Endodermal cell (in vitro differentiated cells): ENCODE measurements around the gene ENDOG. TPM values are rescaled to one million over a fixed set of nuclear protein-coding genes. Genes with fewer than 3 reads are reported as not detected.

Experiments
- DNase-seq: peaks from one replicate; pipeline ENCODE4 v3.0.0-alpha.2; 2017
- H3K27ac ChIP-seq: 2 replicates; pipeline ENCODE4 v1.5.1; 2013; ENCODE audit warnings: mild to moderate bottlenecking, low read depth, low read length, moderate library complexity
- H3K27me3 ChIP-seq: 2 replicates; pipeline ENCODE4 v1.6.1; 2013; ENCODE audit warnings: mild to moderate bottlenecking, low read length, moderate library complexity; ENCODE audit not compliant: insufficient read depth, control insufficient read depth, poor library complexity, severe bottlenecking
- H3K36me3 ChIP-seq: 2 replicates; pipeline ENCODE4 v1.7.0; 2013; ENCODE audit warnings: mild to moderate bottlenecking, low read length, moderate library complexity; ENCODE audit not compliant: control insufficient read depth, insufficient read depth
- H3K4me1 ChIP-seq: one replicate; pipeline ENCODE4 v1.7.0; 2013; ENCODE audit warnings: low read length; ENCODE audit not compliant: control insufficient read depth, insufficient read depth
- H3K4me3 ChIP-seq: 2 replicates; pipeline ENCODE4 v1.5.1; 2013; ENCODE audit warnings: mild to moderate bottlenecking, low read length, moderate library complexity
- H3K9ac ChIP-seq: 2 replicates; pipeline ENCODE4 v1.6.1; 2013; ENCODE audit warnings: mild to moderate bottlenecking, low read length, moderate library complexity; ENCODE audit not compliant: poor library complexity, severe bottlenecking; ENCODE audit errors: extremely low read depth
- H3K9me3 ChIP-seq: 2 replicates; pipeline ENCODE4 v1.6.1; 2013; ENCODE audit warnings: mild to moderate bottlenecking, low read length, moderate library complexity; ENCODE audit not compliant: control insufficient read depth
- H3K27ac Mint-ChIP-seq: 2 replicates; pipeline ENCODE4 v1.8.0; 2020; ENCODE audit warnings: mixed read lengths
- H3K27me3 Mint-ChIP-seq: 2 replicates; pipeline ENCODE4 v1.8.0; 2021; ENCODE audit warnings: mild to moderate bottlenecking, mixed read lengths; ENCODE audit not compliant: insufficient read depth
- H3K36me3 Mint-ChIP-seq: 2 replicates; pipeline ENCODE4 v1.8.0; 2020; ENCODE audit warnings: low read depth, mixed read lengths
- H3K4me1 Mint-ChIP-seq: 2 replicates; pipeline ENCODE4 v1.8.0; 2020; ENCODE audit warnings: mixed read lengths
- H3K4me3 Mint-ChIP-seq: 2 replicates; pipeline ENCODE4 v1.8.0; 2020; ENCODE audit warnings: mild to moderate bottlenecking, moderate library complexity, mixed read lengths
- H3K9me3 Mint-ChIP-seq: 2 replicates; pipeline ENCODE4 v1.8.0; 2020; ENCODE audit warnings: mild to moderate bottlenecking, mixed read lengths
- CTCF ChIP-seq: fragments of 200-600 bp; sonication (generic); conservative IDR thresholded peaks from 2 replicates; pipeline ENCODE4 v1.5.0; 2021; ENCODE audit warnings: antibody characterized with exemption, mild to moderate bottlenecking
- WGBS, 2 experiments: methylation state at CpG; one replicate each; pipeline versions ENCODE4 v1.1.5 to v1.1.7; 2013; ENCODE audit warnings: missing lambda C conversion rate in 2 of 2, mixed read lengths in 1 of 2; ENCODE audit not compliant: insufficient coverage in 1 of 2, insufficient read length in 1 of 2; 5-methylcytosine and 5-hydroxymethylcytosine counted together
- total RNA-seq, 2 donors: library from RNA; stranded (reverse); fragmentation: NEBNext Ultra II Directional in 1 of 2; extraction: Animal tissue kit (Norgen Biotek cat#: 25700) in 1 of 2; gene quantifications; 2 replicates in 1 of 2; 3 replicates in 1 of 2; pipeline ENCODE4 v1.2.1, GENCODE V29; 2021

Gene ENDOG
- total RNA-seq, 2 donors from 2014 or later = 15.5 to 15.7 TPM

GRCh38 chr9:128822407-128823042, 4.2 kb downstream of the ENDOG start:
- no peak overlapping the region for H3K4me3 ChIP-seq
- H3K36me3 ChIP-seq = peaks cover 40% of the 10 kb centered on the region
- WGBS, 2 experiments = 95 to 100% methylated on average over 6 to 22 of the region's 22 CpGs
- H3K9me3 ChIP-seq = no peaks in the 10 kb centered on the region
- H3K27ac Mint-ChIP-seq = no peak overlapping the region
- no peaks in the 10 kb centered on the region for H3K27me3 ChIP-seq
- peaks cover 47% of the 10 kb centered on the region for H3K36me3 Mint-ChIP-seq
- no peak overlapping the region for H3K27ac ChIP-seq
- H3K27me3 Mint-ChIP-seq = peaks cover 1% of the 10 kb centered on the region
- H3K4me1 Mint-ChIP-seq = peaks cover 9% of the 10 kb centered on the region
- no peak overlapping the region for H3K9ac ChIP-seq
- H3K4me3 Mint-ChIP-seq = no peak overlapping the region
- H3K4me1 ChIP-seq = no peaks in the 10 kb centered on the region
- TF ChIP-seq CTCF = no peak
- DNase-seq = no peak
- H3K9me3 Mint-ChIP-seq = no peaks in the 10 kb centered on the region

GRCh38 chr9:128823362-128823902, 5.1 kb downstream of the ENDOG start:
- H3K36me3 Mint-ChIP-seq = peaks cover 52% of the 10 kb centered on the region
- no peaks in the 10 kb centered on the region for H3K9me3 ChIP-seq
- H3K4me1 Mint-ChIP-seq = peaks cover 8% of the 10 kb centered on the region
- no peak overlapping the region for H3K4me3 ChIP-seq
- H3K4me3 Mint-ChIP-seq = no peak overlapping the region
- no peaks in the 10 kb centered on the region for H3K27me3 ChIP-seq
- no peaks in the 10 kb centered on the region for H3K9me3 Mint-ChIP-seq
- TF ChIP-seq CTCF = no peak
- H3K27ac Mint-ChIP-seq = no peak overlapping the region
- no peak overlapping the region for H3K9ac ChIP-seq
- H3K27me3 Mint-ChIP-seq = no peaks in the 10 kb centered on the region
- H3K27ac ChIP-seq = no peak overlapping the region
- no peak for DNase-seq
- peaks cover 49% of the 10 kb centered on the region for H3K36me3 ChIP-seq
- WGBS, 2 experiments = 94 to 96% methylated on average over 17 to 19 of the region's 19 CpGs
- H3K4me1 ChIP-seq = no peaks in the 10 kb centered on the region

GRCh38 chr9:128823903-128824406, 5.7 kb downstream of the ENDOG start:
- no peaks in the 10 kb centered on the region for H3K9me3 Mint-ChIP-seq
- Histone ChIP-seq H3K27me3 (no peaks in the 10 kb centered on the region), H3K9ac (no peak overlapping the region), H3K4me3 (no peak overlapping the region), H3K27ac (no peak overlapping the region), H3K4me1 (peaks cover 3% of the 10 kb centered on the region), H3K9me3 (no peaks in the 10 kb centered on the region), H3K36me3 (peaks cover 49% of the 10 kb centered on the region)
- TF ChIP-seq CTCF = no peak
- 90% methylated on average over 2 to 12 of the region's 12 CpGs for WGBS, 2 experiments
- no peak overlapping the region for H3K4me3 Mint-ChIP-seq
- DNase-seq = peak; percentile 31
- H3K4me1 Mint-ChIP-seq = peaks cover 12% of the 10 kb centered on the region
- no peak overlapping the region for H3K27ac Mint-ChIP-seq
- H3K27me3 Mint-ChIP-seq = no peaks in the 10 kb centered on the region
- peaks cover 57% of the 10 kb centered on the region for H3K36me3 Mint-ChIP-seq
